AG04450 (cell line): ENCODE data around the gene GPR152. TPM values are rescaled to one million over a fixed set of nuclear protein-coding genes. Genes with fewer than 3 reads are reported as not detected.

ENCODE experiments used
- CTCF ChIA-PET: fragments of 300-600, 350-600 bp; formaldehyde crosslinking; extraction: SDS; loops from one replicate; lab custom pipeline; 2022; ENCODE audit warnings: antibody characterized with exemption, inconsistent platforms; lab: Charles Lee
- POLR2A ChIA-PET: fragments of 350-600 bp; formaldehyde crosslinking; extraction: SDS; loops from one replicate; lab custom pipeline; 2021; ENCODE audit warnings: antibody characterized with exemption, inconsistent platforms; lab: Yijun Ruan, JAX
- DNase-seq: peaks from one replicate; pipeline ENCODE4 v3.0.0-alpha.2; 2011; ENCODE audit warnings: low read depth, low spot score
- H3K27ac ChIP-seq: one replicate; pipeline ENCODE4 v1.5.1; 2012; ENCODE audit warnings: low read depth, low read length, control low read depth
- H3K27me3 ChIP-seq: one replicate; pipeline ENCODE4 v1.6.0; 2012; ENCODE audit warnings: low read length; ENCODE audit not compliant: control insufficient read depth, insufficient read depth
- H3K4me3 ChIP-seq: 2 replicates; pipeline ENCODE4 v1.5.1; 2011; ENCODE audit warnings: mild to moderate bottlenecking, low read depth, low read length, control low read depth
- H3K9me3 ChIP-seq: 2 replicates; pipeline ENCODE4 v1.5.1; 2012; ENCODE audit warnings: low read length; ENCODE audit not compliant: control insufficient read depth, insufficient read depth
- polyA plus RNA-seq: library from polyadenylated mRNA; depleted of rRNA; stranded (reverse); fragments of >200 nt; gene quantifications from 2 replicates; pipeline ENCODE4 v1.2.3, GENCODE V29; 2011
- TF ChIP-seq, protein P1 (sequence below): IDR thresholded peaks from 2 replicates; pipeline ENCODE4 v1.5.1; 2011; ENCODE audit warnings: low read depth, low read length, control low read depth, inconsistent platforms

GPR152 gene
- polyA plus RNA-seq, 1 experiment = not detected

DNA sequence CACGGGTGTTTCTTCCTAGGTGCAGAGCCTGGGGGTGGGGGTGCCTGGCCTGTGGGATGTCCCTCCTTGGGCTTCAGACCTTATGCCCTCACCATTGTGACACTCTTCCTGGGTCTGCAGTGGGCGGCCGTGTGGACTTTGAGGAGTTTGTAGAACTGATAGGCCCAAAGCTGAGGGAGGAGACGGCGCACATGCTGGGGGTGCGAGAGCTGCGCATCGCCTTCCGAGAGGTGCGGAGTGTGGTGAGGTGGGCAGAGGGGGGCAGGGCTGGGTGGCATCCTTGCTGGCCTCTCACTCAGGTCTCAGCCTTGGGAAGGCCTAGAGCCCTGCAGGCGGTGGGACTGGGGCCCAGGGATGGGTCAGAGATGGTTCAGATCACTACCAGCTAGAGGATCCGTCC lies 4.9 kb upstream of the GPR152 start:
- no peaks in the 10 kb centered on the region; the same call in 1 of the 2 replicates for H3K9me3 ChIP-seq
- H3K27me3 ChIP-seq = peaks cover 21% of the 10 kb centered on the region
- CTCF ChIA-PET = no interaction called here
- H3K4me3 ChIP-seq = no peak overlapping the region
- H3K27ac ChIP-seq = no peak overlapping the region
- POLR2A ChIA-PET = no interaction called here
- no peak for DNase-seq
- TF ChIP-seq, protein P1, sequence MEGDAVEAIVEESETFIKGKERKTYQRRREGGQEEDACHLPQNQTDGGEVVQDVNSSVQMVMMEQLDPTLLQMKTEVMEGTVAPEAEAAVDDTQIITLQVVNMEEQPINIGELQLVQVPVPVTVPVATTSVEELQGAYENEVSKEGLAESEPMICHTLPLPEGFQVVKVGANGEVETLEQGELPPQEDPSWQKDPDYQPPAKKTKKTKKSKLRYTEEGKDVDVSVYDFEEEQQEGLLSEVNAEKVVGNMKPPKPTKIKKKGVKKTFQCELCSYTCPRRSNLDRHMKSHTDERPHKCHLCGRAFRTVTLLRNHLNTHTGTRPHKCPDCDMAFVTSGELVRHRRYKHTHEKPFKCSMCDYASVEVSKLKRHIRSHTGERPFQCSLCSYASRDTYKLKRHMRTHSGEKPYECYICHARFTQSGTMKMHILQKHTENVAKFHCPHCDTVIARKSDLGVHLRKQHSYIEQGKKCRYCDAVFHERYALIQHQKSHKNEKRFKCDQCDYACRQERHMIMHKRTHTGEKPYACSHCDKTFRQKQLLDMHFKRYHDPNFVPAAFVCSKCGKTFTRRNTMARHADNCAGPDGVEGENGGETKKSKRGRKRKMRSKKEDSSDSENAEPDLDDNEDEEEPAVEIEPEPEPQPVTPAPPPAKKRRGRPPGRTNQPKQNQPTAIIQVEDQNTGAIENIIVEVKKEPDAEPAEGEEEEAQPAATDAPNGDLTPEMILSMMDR = no peak

DNA sequence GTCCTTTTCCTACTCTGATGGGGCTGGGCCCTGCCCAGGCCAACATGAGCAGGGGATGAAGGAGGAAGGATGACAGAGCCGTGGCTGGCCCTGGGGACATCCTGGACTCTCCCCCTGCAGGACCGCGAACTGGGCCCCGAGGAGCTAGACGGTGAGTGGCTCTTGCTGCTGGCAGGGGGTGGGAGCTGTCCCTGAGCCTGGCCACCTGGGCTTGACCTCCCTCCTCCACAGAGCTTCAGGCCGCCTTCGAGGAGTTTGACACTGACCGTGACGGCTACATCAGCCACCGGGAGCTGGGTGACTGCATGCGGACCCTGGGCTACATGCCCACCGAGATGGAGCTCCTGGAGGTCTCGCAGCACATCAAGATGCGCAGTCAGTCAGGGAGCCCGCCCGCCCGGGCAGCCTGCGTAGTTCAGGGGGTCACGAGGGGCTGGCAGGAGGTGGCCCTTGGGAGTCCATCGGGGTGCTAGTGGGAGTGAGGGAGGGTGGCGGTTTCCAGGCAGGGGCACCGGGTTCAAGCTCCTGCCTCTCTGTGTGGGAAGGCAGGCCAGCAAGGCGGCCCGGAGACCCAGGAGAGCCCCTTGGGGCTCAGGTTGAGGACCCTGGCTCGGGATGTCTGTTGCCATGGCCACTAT lies 3.7 kb upstream of the GPR152 start:
- Histone ChIP-seq H3K27ac (no peak overlapping the region), H3K4me3 (no peak overlapping the region), H3K27me3 (peaks cover 23% of the 10 kb centered on the region), H3K9me3 (no peaks in the 10 kb centered on the region; the same call in 1 of the 2 replicates)
- POLR2A ChIA-PET = no interaction called here
- DNase-seq = no peak
- CTCF ChIA-PET = no interaction called here
- TF ChIP-seq, protein P1 = no peak

DNA sequence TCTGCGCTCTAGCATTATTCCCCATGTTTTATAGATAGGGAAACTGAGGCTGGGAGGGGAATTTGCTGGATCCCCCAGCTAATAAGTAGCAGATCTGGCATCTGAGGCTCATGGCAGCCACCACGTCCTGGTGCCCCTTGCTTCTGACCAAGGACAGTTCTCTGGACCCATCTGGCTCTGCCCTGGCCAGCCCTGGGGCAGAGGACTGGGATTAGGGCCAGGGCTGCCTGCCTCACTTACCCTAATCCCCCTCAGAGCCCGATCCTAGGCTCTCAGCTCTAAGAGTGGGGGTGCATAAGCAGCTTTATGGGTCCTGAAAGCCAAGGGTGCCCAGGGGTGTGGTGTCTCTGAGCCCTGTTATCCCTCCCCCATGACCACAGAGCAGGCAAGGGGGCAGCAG lies 2.5 kb upstream of the GPR152 start, which contains the start of gene CABP4:
Gene CABP4, plus strand, starts transcription at position 301 of the 400 bp plus-strand sequence. Its CDS starts 70 bp downstream, at position 371.
- ChIA-PET POLR2A (interaction anchor here (0.6 kb wide), 1 partner anchor 346 kb away, joined by 4 read pairs; no protein-coding TSS in a partner anchor), CTCF (no interaction called here)
- Histone ChIP-seq H3K4me3 (no peak within 1 kb of the TSS), H3K27me3 (peaks cover 21% of the 10 kb centered on the region), H3K27ac (no peak within 1 kb of the TSS), H3K9me3 (no peaks in the 10 kb centered on the region; the same call in 1 of the 2 replicates)
- no peak for DNase-seq
- TF ChIP-seq, protein P1 = no peak

DNA sequence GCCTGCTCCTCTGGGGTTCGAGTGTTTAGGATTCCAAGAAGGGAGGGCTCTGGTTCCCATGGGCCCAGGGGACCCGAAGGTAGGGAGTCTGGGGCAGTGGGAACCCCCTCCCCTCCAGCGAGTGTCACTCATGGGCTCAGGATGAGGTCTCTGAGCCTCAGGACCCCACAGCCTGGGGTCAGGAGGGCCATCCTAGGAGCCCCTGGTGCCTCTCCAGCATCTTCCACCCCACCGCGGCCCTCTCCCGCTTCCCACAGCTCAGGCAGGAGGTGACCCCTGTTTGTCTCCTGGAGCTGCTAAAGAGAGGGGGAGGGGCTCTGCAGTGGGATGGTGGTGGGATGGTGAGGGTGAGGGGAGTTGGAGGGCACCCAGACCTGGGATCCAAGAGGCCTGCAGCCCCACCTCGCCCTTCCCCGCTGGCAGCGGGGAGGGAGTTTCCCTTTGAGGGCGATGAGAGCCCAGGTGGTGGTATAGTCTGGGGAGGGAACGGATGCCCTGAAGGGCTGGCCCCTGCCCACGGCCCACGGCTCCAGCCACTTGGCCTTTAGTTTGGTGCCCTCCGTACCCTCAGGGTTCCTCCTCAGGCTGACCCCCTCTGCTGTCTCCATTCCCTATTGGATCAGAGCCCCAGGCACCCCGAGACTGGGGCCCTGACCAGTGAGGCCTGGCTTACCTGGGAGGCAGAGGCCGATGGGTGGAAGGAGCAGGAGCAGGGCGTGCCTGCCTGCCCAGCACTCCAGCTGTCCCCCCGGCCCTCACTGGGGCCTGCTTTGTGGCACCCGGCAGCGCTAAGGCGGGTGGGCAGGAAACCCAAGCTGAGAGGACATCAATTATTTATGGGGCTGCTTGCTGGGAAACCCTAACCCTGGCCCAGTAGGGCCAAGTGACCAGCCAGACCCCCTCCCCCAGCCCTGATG lies 1.5 kb upstream of the GPR152 start:
- DNase-seq = no peak
- no peaks in the 10 kb centered on the region; the same call in 1 of the 2 replicates for H3K9me3 ChIP-seq
- H3K4me3 ChIP-seq = no peak overlapping the region
- H3K27ac ChIP-seq = no peak overlapping the region
- peaks cover 21% of the 10 kb centered on the region for H3K27me3 ChIP-seq
- TF ChIP-seq, protein P1 = no peak
- POLR2A ChIA-PET = interaction anchor here (0.6 kb wide), 1 partner anchor 346 kb away, joined by 4 read pairs; no protein-coding TSS in a partner anchor
- CTCF ChIA-PET = no interaction called here
